Liver (tissue), 3 donors: Measurements from ENCODE around the gene GNG8.

ENCODE experiments used
- EGR1 ChIP-seq, 2 donors: IDR thresholded peaks; 2 replicates each; pipeline ENCODE4 v1.6.1; 2016 to 2018; ENCODE audit warnings: antibody characterized with exemption in 2 of 2, low read depth in 2 of 2
- RXRA ChIP-seq, 2 donors: IDR thresholded peaks; 2 replicates each; pipeline ENCODE4 v1.6.1; 2017 to 2018; ENCODE audit warnings: antibody characterized with exemption in 2 of 2, mild to moderate bottlenecking in 1 of 2
- TF ChIP-seq, protein P1 (sequence below): fragments of 150-350 bp; IDR thresholded peaks from 2 replicates; pipeline ENCODE4 v1.5.1; 2017; ENCODE audit warnings: improper control_type of control experiment, low read depth, low read length; ENCODE audit not compliant: missing input control
- TF ChIP-seq, protein P2 (sequence below): IDR thresholded peaks from 2 replicates; pipeline ENCODE4 v1.6.1; 2016; ENCODE audit warnings: antibody characterized with exemption, mild to moderate bottlenecking
- donor health status: healthy.
- donor health status: healthy.

DNA sequence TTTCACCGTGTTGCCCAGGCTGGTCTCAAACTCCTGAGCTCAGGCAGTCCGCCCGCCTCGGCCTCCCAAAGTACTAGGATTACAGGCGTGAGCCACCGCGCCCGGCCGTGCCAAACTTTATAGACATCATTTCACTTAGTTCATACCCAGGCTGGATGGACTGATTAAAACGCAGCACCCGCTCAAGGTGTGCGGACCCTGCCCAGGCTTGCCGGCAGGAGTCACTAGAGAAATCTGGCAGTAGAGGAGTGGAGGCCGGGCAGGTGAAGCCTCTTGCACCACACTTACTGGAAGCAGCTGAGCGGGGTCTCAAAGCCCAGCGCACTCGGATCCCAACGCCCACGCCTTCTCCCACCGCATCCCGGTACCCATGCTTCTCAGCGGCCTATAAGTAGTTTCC lies 22.5 kb downstream of the GNG8 start:
- TF ChIP-seq, protein P1, sequence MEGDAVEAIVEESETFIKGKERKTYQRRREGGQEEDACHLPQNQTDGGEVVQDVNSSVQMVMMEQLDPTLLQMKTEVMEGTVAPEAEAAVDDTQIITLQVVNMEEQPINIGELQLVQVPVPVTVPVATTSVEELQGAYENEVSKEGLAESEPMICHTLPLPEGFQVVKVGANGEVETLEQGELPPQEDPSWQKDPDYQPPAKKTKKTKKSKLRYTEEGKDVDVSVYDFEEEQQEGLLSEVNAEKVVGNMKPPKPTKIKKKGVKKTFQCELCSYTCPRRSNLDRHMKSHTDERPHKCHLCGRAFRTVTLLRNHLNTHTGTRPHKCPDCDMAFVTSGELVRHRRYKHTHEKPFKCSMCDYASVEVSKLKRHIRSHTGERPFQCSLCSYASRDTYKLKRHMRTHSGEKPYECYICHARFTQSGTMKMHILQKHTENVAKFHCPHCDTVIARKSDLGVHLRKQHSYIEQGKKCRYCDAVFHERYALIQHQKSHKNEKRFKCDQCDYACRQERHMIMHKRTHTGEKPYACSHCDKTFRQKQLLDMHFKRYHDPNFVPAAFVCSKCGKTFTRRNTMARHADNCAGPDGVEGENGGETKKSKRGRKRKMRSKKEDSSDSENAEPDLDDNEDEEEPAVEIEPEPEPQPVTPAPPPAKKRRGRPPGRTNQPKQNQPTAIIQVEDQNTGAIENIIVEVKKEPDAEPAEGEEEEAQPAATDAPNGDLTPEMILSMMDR, result no peak
- TF ChIP-seq RXRA (IDR thresholded peaks at IDR 0.05) (no peak), EGR1 (IDR thresholded peaks at IDR 0.05; ENCODE audit: low read depth in 2 of 2) (no peak)
- TF ChIP-seq, protein P2, sequence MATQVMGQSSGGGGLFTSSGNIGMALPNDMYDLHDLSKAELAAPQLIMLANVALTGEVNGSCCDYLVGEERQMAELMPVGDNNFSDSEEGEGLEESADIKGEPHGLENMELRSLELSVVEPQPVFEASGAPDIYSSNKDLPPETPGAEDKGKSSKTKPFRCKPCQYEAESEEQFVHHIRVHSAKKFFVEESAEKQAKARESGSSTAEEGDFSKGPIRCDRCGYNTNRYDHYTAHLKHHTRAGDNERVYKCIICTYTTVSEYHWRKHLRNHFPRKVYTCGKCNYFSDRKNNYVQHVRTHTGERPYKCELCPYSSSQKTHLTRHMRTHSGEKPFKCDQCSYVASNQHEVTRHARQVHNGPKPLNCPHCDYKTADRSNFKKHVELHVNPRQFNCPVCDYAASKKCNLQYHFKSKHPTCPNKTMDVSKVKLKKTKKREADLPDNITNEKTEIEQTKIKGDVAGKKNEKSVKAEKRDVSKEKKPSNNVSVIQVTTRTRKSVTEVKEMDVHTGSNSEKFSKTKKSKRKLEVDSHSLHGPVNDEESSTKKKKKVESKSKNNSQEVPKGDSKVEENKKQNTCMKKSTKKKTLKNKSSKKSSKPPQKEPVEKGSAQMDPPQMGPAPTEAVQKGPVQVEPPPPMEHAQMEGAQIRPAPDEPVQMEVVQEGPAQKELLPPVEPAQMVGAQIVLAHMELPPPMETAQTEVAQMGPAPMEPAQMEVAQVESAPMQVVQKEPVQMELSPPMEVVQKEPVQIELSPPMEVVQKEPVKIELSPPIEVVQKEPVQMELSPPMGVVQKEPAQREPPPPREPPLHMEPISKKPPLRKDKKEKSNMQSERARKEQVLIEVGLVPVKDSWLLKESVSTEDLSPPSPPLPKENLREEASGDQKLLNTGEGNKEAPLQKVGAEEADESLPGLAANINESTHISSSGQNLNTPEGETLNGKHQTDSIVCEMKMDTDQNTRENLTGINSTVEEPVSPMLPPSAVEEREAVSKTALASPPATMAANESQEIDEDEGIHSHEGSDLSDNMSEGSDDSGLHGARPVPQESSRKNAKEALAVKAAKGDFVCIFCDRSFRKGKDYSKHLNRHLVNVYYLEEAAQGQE, result no peak
